PC-9 (cell line): ENCODE measurements around the gene RAB3GAP2. TPM values are rescaled to one million over a fixed set of nuclear protein-coding genes. Genes with fewer than 3 reads are reported as not detected.
"Not testable (repeated sequence)": the region's sequence is repeated elsewhere in the genome, so short reads cannot be mapped to it uniquely, and the experiment has no call there.

ENCODE experiments used
- BruUV-seq: library from RNA; stranded (reverse); fragments of 400-500 nt; replicated peaks from 2 replicates; lab custom pipeline; 2021; lab: Mats Ljungman, UMichigan
- CTCF ChIA-PET: fragments of 300-600 bp; sonication (Branson Sonifier 250); formaldehyde crosslinking; loops from one replicate; lab custom pipeline; 2022; ENCODE audit warnings: antibody characterized with exemption; lab: Charles Lee
- POLR2A ChIA-PET: fragments of 300-600 bp; sonication (Branson Sonifier 250); formaldehyde crosslinking; loops from one replicate; lab custom pipeline; 2022; ENCODE audit warnings: antibody characterized with exemption; ENCODE audit not compliant: unreplicated experiment; lab: Charles Lee
- DNase-seq, 2 experiments: peaks; one replicate each; pipeline versions ENCODE4 v3.0.0 to v3.0.0-alpha.2; 2015 to 2022; ENCODE audit warnings: mixed read lengths in 1 of 2
- H2AFZ ChIP-seq: fragments of 200-600 bp; sonication (generic); 2 replicates; pipeline ENCODE4 v1.8.1; 2017; ENCODE audit warnings: antibody characterized with exemption
- H3F3A ChIP-seq: fragments of 200-600 bp; sonication (generic); 2 replicates; pipeline ENCODE4 v1.8.1; 2017; ENCODE audit warnings: antibody characterized with exemption, mild to moderate bottlenecking, low read depth; ENCODE audit not compliant: insufficient read depth
- H3K27ac ChIP-seq: fragments of 200-600 bp; sonication (generic); 2 replicates; pipeline ENCODE4 v1.6.1; 2016; ENCODE audit warnings: mixed run types
- H3K27me3 ChIP-seq: fragments of 200-600 bp; sonication (generic); 2 replicates; pipeline ENCODE4 v1.6.1; 2016; ENCODE audit warnings: low read depth, mixed run types; ENCODE audit not compliant: insufficient read depth
- H3K36me3 ChIP-seq: fragments of 200-600 bp; sonication (generic); 2 replicates; pipeline ENCODE4 v1.6.1; 2016; ENCODE audit warnings: low read depth, mixed run types
- H3K4me1 ChIP-seq: fragments of 200-600 bp; sonication (generic); replicated peaks from 2 replicates; pipeline ENCODE4 v1.6.1; 2016; ENCODE audit warnings: mixed run types; ENCODE audit not compliant: insufficient read depth
- H3K4me2 ChIP-seq: fragments of 200-600 bp; sonication (generic); 2 replicates; pipeline ENCODE4 v1.6.1; 2017; ENCODE audit warnings: mixed run types
- H3K4me3 ChIP-seq: fragments of 200-600 bp; sonication (generic); 2 replicates; pipeline ENCODE4 v1.6.1; 2016; ENCODE audit warnings: mixed run types
- H3K79me2 ChIP-seq: fragments of 200-600 bp; sonication (generic); 2 replicates; pipeline ENCODE4 v1.6.1; 2017; ENCODE audit warnings: low read depth, mixed run types
- H3K9me2 ChIP-seq: fragments of 200-600 bp; sonication (generic); 2 replicates; pipeline ENCODE4 v1.8.1; 2017; ENCODE audit warnings: mild to moderate bottlenecking; ENCODE audit not compliant: insufficient read depth
- H3K9me3 ChIP-seq: fragments of 200-600 bp; sonication (generic); 2 replicates; pipeline ENCODE4 v1.8.1; 2016; ENCODE audit warnings: low read depth; ENCODE audit not compliant: insufficient read depth
- H4K20me1 ChIP-seq: fragments of 200-600 bp; sonication (generic); 2 replicates; pipeline ENCODE4 v1.8.1; 2017; ENCODE audit not compliant: insufficient read depth
- CTCF ChIP-seq: fragments of 200-600 bp; sonication (generic); conservative IDR thresholded peaks from 2 replicates; pipeline ENCODE4 v1.6.1; 2017; ENCODE audit warnings: mixed run types, antibody characterized with exemption, mild to moderate bottlenecking, moderate library complexity
- EZH2 ChIP-seq: fragments of 200-600 bp; sonication (generic); IDR thresholded peaks from 2 replicates; pipeline ENCODE4 v1.8.0; 2017; ENCODE audit warnings: antibody characterized with exemption, low read depth
- intact Hi-C: fragments of 100-400 bp; cut with micrococcal nuclease; formaldehyde crosslinking; loops from one replicate; pipeline ENCODE4 v1.10.0; 2022; ENCODE audit not compliant: unreplicated experiment
- total RNA-seq: library from RNA; stranded (reverse); gene quantifications from 2 replicates; pipeline ENCODE4 v1.2.3, GENCODE V29; 2021

RAB3GAP2 gene
- total RNA-seq, 1 experiment from 2014 or later = 51.0 TPM

GRCh38 chr1:220221670-220222069 lies 50.6 kb downstream of the RAB3GAP2 start:
- Histone ChIP-seq H3K4me1 (no peaks in the 10 kb centered on the region), H3K9me2 (no peaks in the 10 kb centered on the region), H3K36me3 (no peaks in the 10 kb centered on the region), H3K4me2 (no peak overlapping the region), H3K9me3 (no peaks in the 10 kb centered on the region), H3F3A (0 out of 2 replicates have a peak, but pooled peaks cover 4% of the 10 kb centered on the region), H4K20me1 (peaks cover 5% of the 10 kb centered on the region; the same call in 1 of the 2 replicates), H3K27me3 (no peaks in the 10 kb centered on the region), H3K27ac (no peak overlapping the region), H3K79me2 (0 out of 2 replicates have a peak, but pooled peaks cover 4% of the 10 kb centered on the region), H2AFZ (no peak overlapping the region), H3K4me3 (no peak overlapping the region)
- intact Hi-C loops = no loop called here
- no peak for DNase-seq
- POLR2A ChIA-PET = no interaction called here
- no peak for TF ChIP-seq CTCF
- TF ChIP-seq EZH2 = no peak
- CTCF ChIA-PET = no interaction called here
- BruUV-seq = no TSS peak

GRCh38 chr1:220221269-220221668 lies 51.0 kb downstream of the RAB3GAP2 start:
- Histone ChIP-seq H3K27ac (no peak overlapping the region), H3K9me3 (no peaks in the 10 kb centered on the region), H3K36me3 (no peaks in the 10 kb centered on the region), H2AFZ (no peak overlapping the region), H3K9me2 (no peaks in the 10 kb centered on the region), H3K4me3 (no peak overlapping the region), H3K79me2 (peaks cover 4% of the 10 kb centered on the region; the same call in 1 of the 2 replicates), H3K4me1 (no peaks in the 10 kb centered on the region), H4K20me1 (peaks cover 6% of the 10 kb centered on the region; the same call in 1 of the 2 replicates), H3K4me2 (no peak overlapping the region), H3K27me3 (no peaks in the 10 kb centered on the region), H3F3A (0 out of 2 replicates have a peak, but pooled peaks cover 4% of the 10 kb centered on the region)
- DNase-seq = no peak
- TF ChIP-seq CTCF = no peak
- no peak for TF ChIP-seq EZH2
- POLR2A ChIA-PET = no interaction called here
- intact Hi-C loops = no loop called here
- CTCF ChIA-PET = no interaction called here
- no TSS peak for BruUV-seq

GRCh38 chr1:220220699-220221040 lies 51.6 kb downstream of the RAB3GAP2 start:
- H3K27me3 ChIP-seq, H3K9me3 ChIP-seq, H3K27ac ChIP-seq, DNase-seq, H3K9me2 ChIP-seq, intact Hi-C loops, H3K36me3 ChIP-seq, H3K4me2 ChIP-seq, H2AFZ ChIP-seq, POLR2A ChIA-PET, H4K20me1 ChIP-seq, H3K4me1 ChIP-seq, H3F3A ChIP-seq, H3K79me2 ChIP-seq, H3K4me3 ChIP-seq, BruUV-seq: not testable (repeated sequence)
- CTCF ChIA-PET = interaction anchor here (0.7 kb wide), 1 partner anchor 537 kb away, joined by 3 read pairs; no protein-coding TSS in a partner anchor
